ENCODE results near the gene RNF145.

DNA sequence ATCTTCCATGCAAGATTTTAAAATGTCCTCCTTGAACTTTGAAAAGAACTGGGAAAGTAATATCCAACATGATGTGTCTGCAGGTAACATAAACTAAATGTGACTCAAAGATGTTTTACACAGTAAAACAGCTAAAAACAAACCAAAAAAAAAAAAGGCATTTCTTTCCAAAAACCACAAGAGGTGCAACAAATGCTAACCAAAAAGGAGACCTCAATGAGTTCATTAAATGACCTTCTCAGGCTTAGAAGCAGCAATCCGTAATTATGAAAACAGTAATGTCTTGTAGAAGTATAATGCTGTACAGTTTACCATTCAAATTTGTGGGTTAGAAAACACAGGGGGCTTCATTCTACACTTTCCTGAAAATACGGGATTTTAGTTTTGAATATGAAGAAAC, 2.5 kb downstream of the RNF145 start:
- TF ChIP-seq SUZ12 (IDR thresholded peaks at IDR 0.05; ENCODE audit: extremely low read depth, insufficient read depth, insufficient read length) (no peak), YY1 (IDR thresholded peaks at IDR 0.05; ENCODE audit: insufficient read depth, insufficient read length) (no peak)

Data from NT2/D1 (cell line).